Testis (tissue), 2 donors: ENCODE data around the gene GKN2.

Experiments
- POLR2A ChIP-seq: fragments of 450-650 bp; IDR thresholded peaks from one replicate; pipeline ENCODE4 v1.6.1; 2017; ENCODE audit warnings: antibody characterized with exemption, mild to moderate bottlenecking, moderate library complexity
- TF ChIP-seq, protein P1 (sequence below), 3 experiments: fragments of 450-650 bp in 2 of 3; fragments of 200-600 bp in 1 of 3; sonication (generic) in 1 of 3; IDR thresholded peaks; one replicate each; pipeline ENCODE4 v1.5.1; 2016 to 2019; ENCODE audit warnings: antibody characterized with exemption in 3 of 3, mild to moderate bottlenecking in 2 of 3, moderate library complexity in 1 of 3

DNA sequence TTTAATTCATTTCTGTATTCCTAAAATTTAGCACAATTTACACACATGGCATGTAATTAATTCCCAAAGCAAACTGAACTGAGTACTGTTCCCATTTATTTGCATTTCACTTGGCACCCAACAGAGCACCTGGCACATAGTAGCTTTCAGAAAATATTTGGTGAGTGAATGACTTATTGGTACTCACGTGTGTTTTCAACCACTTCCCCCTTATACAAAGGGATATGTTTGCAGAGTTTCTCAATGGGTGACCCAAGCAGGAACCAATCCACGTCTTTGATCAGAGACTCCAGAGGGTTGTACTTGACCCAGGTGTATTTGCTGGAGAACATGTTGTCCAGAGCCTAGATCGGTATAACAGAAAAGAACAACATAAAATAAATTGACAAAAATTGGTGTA, 6.6 kb downstream of the GKN2 start:
- TF ChIP-seq, protein P1, sequence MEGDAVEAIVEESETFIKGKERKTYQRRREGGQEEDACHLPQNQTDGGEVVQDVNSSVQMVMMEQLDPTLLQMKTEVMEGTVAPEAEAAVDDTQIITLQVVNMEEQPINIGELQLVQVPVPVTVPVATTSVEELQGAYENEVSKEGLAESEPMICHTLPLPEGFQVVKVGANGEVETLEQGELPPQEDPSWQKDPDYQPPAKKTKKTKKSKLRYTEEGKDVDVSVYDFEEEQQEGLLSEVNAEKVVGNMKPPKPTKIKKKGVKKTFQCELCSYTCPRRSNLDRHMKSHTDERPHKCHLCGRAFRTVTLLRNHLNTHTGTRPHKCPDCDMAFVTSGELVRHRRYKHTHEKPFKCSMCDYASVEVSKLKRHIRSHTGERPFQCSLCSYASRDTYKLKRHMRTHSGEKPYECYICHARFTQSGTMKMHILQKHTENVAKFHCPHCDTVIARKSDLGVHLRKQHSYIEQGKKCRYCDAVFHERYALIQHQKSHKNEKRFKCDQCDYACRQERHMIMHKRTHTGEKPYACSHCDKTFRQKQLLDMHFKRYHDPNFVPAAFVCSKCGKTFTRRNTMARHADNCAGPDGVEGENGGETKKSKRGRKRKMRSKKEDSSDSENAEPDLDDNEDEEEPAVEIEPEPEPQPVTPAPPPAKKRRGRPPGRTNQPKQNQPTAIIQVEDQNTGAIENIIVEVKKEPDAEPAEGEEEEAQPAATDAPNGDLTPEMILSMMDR (IDR thresholded peaks at IDR 0.05), result no peak
- no peak for TF ChIP-seq POLR2A
